Sigmoid colon (tissue), 4 donors: ENCODE measurements around the gene TWSG1.

Source experiments
- EP300 ChIP-seq, 4 donors: sonication (generic); formaldehyde crosslinking; IDR thresholded peaks; one replicate each; pipeline ENCODE4 v1.6.1; 2017; ENCODE audit warnings: antibody characterized with exemption in 4 of 4
- POLR2A ChIP-seq, 2 donors: fragments of 450-650 bp; IDR thresholded peaks; one replicate each; pipeline ENCODE4 v1.6.1; 2016; ENCODE audit warnings: antibody characterized with exemption in 2 of 2, mild to moderate bottlenecking in 2 of 2, moderate library complexity in 2 of 2
- POLR2AphosphoS5 ChIP-seq, 4 donors: sonication (generic); formaldehyde crosslinking; IDR thresholded peaks; one replicate each; pipeline ENCODE4 v1.6.1; 2017; ENCODE audit warnings: antibody characterized with exemption in 4 of 4
- TF ChIP-seq, protein P1 (sequence below), 4 experiments: fragments of 450-650 bp in 3 of 4; fragments of 200-600 bp in 1 of 4; IDR thresholded peaks; one replicate each; pipeline ENCODE4 v1.5.1; 2016 to 2019; ENCODE audit warnings: antibody characterized with exemption in 4 of 4, mild to moderate bottlenecking in 3 of 4, moderate library complexity in 2 of 4

DNA sequence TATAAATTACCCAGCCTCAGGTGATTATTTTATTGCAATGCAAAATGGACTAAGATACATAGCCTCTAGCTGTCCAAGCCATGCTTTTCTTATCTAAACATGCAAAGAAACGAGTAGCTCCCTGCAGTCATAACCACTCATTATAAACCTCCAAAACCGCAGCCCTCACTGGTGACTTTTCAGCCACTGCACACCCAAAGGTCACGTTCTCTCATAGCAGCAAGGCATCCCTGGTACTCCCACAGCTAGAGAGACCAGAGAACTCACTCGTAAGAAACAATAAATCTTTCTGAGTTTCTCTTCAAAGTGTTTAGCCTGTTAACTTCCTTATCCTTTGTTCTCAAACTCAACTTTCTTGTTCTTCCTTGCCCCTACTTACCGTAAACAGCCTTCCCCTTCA, 112.3 kb downstream of the TWSG1 start:
- TF ChIP-seq, protein P1, sequence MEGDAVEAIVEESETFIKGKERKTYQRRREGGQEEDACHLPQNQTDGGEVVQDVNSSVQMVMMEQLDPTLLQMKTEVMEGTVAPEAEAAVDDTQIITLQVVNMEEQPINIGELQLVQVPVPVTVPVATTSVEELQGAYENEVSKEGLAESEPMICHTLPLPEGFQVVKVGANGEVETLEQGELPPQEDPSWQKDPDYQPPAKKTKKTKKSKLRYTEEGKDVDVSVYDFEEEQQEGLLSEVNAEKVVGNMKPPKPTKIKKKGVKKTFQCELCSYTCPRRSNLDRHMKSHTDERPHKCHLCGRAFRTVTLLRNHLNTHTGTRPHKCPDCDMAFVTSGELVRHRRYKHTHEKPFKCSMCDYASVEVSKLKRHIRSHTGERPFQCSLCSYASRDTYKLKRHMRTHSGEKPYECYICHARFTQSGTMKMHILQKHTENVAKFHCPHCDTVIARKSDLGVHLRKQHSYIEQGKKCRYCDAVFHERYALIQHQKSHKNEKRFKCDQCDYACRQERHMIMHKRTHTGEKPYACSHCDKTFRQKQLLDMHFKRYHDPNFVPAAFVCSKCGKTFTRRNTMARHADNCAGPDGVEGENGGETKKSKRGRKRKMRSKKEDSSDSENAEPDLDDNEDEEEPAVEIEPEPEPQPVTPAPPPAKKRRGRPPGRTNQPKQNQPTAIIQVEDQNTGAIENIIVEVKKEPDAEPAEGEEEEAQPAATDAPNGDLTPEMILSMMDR (IDR thresholded peaks at IDR 0.05), result no peak
- TF ChIP-seq POLR2A (IDR thresholded peaks at IDR 0.05), result no peak
- TF ChIP-seq EP300 (IDR thresholded peaks at IDR 0.05), result no peak
- TF ChIP-seq POLR2AphosphoS5 (IDR thresholded peaks at IDR 0.05), result no peak
